HL-60 (cell line): Measurements from ENCODE around the gene MAB21L4.

Experiments
- DNase-seq, 2 experiments: peaks; one replicate each; pipeline ENCODE4 v3.0.0-alpha.2; 2010 to 2020; ENCODE audit warnings: low read depth in 1 of 2, low spot score in 1 of 2
- H3K27ac ChIP-seq: fragments of 250-450 bp; sonication (Bioruptor Pico); replicated peaks from 2 replicates; pipeline ENCODE4 v1.5.1; 2020; ENCODE audit warnings: mild to moderate bottlenecking, moderate library complexity
- H3K27me3 ChIP-seq: fragments of 250-450 bp; sonication (Bioruptor Pico); 2 replicates; pipeline ENCODE4 v1.5.1; 2021; ENCODE audit warnings: mild to moderate bottlenecking, moderate library complexity; ENCODE audit not compliant: insufficient read depth, poor library complexity, severe bottlenecking
- H3K4me3 ChIP-seq: replicated peaks from 2 replicates; pipeline ENCODE4 v1.5.1; 2011; ENCODE audit warnings: mild to moderate bottlenecking, control low read depth, low read length; ENCODE audit not compliant: insufficient read depth
- GABPA ChIP-seq: IDR thresholded peaks from 2 replicates; pipeline ENCODE4 v1.6.1; 2012; ENCODE audit warnings: low read depth
- POLR2AphosphoS5 ChIP-seq: IDR thresholded peaks from 2 replicates; pipeline ENCODE4 v1.6.1; 2012; ENCODE audit warnings: low read depth
- REST ChIP-seq: IDR thresholded peaks from 2 replicates; pipeline ENCODE4 v1.6.1; 2012; ENCODE audit warnings: low read depth; ENCODE audit not compliant: insufficient replicate concordance
- SPI1 ChIP-seq: IDR thresholded peaks from 2 replicates; pipeline ENCODE4 v1.6.1; 2012; ENCODE audit warnings: low read depth, mild to moderate bottlenecking, borderline replicate concordance
- TF ChIP-seq, protein P1 (sequence below): IDR thresholded peaks from one replicate; pipeline ENCODE4 v1.5.1; 2011; ENCODE audit warnings: low read length, control low read depth, inconsistent platforms; ENCODE audit not compliant: insufficient read depth

MAB21L4 gene

DNA sequence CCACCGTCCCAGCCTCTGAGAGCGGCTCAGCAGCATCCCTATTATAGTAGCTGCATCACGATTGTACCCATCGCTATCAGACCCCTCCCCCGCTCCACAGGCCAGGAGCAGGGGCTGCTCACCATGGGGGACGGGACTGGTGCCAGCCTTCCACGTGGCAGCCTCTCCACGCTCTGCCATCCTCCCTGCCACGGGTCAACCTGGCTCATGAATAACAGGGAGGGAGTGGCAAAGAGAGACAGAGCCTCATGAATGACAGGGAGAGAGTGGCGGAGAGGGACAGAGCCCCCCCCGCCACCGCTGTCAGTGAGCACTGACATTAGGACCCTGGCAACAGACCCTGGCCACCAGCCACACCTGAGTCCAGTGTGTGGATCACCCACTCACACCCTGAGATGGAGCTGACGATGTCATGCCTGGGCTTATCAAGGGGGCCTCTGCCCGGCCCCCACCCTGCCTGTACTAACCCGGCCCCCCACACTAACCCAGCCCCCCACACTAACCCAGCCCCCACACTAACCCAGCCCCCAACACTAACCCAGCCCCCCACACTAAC, 27.1 kb upstream of the MAB21L4 start:
- peaks cover 4% of the 10 kb centered on the region for H3K27me3 ChIP-seq
- H3K4me3 ChIP-seq, result no peak overlapping the region
- TF ChIP-seq GABPA (no peak), POLR2AphosphoS5 (no peak), SPI1 (no peak)
- TF ChIP-seq, protein P1, sequence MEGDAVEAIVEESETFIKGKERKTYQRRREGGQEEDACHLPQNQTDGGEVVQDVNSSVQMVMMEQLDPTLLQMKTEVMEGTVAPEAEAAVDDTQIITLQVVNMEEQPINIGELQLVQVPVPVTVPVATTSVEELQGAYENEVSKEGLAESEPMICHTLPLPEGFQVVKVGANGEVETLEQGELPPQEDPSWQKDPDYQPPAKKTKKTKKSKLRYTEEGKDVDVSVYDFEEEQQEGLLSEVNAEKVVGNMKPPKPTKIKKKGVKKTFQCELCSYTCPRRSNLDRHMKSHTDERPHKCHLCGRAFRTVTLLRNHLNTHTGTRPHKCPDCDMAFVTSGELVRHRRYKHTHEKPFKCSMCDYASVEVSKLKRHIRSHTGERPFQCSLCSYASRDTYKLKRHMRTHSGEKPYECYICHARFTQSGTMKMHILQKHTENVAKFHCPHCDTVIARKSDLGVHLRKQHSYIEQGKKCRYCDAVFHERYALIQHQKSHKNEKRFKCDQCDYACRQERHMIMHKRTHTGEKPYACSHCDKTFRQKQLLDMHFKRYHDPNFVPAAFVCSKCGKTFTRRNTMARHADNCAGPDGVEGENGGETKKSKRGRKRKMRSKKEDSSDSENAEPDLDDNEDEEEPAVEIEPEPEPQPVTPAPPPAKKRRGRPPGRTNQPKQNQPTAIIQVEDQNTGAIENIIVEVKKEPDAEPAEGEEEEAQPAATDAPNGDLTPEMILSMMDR, result no peak
- DNase-seq, result no peak
- H3K27ac ChIP-seq, result no peak overlapping the region

DNA sequence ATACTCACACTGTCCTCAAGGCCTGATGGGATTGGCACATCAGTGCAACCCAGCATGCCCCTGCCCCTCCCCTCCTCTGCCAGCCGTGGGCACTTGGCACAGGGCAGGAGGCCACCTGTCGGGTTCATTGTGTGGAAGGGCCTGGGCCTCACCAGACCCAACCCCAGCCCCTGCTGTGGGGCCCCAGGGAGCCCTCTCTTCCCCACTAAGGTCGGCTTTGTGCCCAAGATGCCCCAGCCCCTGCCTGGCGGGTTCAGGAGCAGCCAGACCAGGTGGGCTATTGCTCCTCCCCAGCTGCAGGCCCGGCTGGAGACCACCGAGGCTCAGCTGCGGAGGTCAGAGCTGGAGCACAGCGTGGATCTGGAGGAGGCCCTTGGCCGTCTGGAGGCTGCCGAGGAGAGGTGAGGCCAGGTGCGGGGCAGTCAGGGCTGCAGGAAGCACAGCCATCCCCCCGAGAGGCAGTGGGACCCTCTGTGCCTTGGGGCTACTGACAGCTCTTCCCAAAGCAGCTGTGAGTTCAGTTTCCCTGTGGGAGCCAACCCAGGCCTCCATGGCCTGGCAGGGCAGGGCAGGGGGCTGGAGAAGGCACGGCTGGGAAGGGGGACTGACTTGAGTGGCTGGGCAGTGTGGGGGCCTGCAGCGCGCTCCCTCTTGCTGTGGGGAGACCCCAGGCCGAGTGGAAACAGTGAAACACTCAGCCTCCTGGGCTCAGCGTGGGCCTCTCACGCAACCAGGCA, 26.5 kb upstream of the MAB21L4 start:
- Histone ChIP-seq H3K4me3 (no peak overlapping the region), H3K27me3 (peaks cover 2% of the 10 kb centered on the region), H3K27ac (no peak overlapping the region)
- no peak for DNase-seq
- TF ChIP-seq GABPA, result no peak
- TF ChIP-seq POLR2AphosphoS5, result no peak
- TF ChIP-seq, protein P1, result no peak
- TF ChIP-seq REST, result no peak
- TF ChIP-seq SPI1, result no peak

DNA sequence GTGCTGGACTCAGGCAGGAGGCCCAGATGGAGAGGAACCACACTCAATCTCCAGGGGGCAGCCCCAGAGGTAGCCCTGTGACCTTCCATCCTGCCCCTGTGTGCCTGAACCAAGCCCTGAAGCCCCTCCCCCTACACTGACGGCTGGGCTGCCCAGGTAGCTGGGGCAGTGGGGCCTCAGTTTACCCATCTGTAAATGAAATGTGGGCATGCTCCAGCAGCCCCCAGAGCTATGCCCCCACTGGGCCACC, 26.0 kb upstream of the MAB21L4 start:
- H3K4me3 ChIP-seq, result no peak overlapping the region
- DNase-seq, result no peak
- H3K27me3 ChIP-seq, result peaks cover 7% of the 10 kb centered on the region
- TF ChIP-seq GABPA (no peak), POLR2AphosphoS5 (no peak), REST (no peak), SPI1 (no peak)
- TF ChIP-seq, protein P1, result no peak
- no peak overlapping the region for H3K27ac ChIP-seq

DNA sequence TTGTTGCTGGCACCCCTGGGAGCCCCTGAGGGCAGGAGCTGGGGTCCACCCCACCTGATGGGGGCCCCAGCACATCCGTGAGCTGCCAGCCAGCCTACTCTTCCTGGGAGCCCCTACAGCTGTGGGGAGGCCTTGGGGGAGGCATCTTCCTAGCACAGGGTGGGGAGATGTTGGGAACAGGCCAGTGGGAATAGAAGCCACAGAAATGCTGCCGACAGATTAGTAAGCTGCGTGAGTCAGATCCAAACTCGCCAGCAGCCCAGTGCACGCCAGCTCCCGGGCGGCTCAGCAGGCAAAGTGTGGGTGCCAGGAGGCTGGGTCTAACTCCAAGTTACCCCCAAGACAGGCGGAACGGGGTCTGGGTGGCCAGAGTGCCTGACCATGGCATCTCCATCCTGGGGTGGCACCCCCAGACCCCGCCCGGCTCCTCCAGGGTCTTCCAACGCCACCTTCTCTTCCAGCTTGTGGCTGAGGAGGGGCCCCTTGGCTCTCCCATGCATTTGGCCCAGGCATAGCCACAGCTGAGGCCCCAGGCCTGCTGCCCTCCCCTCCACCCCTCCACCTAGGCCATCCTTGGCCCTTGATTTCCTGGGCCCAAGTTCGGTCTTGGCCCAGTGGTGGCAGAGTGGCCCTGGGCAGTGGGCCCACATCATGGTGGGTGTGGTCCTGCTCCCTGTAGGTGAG, 25.5 kb upstream of the MAB21L4 start:
- DNase-seq, result no peak
- Histone ChIP-seq H3K27me3 (peaks cover 11% of the 10 kb centered on the region), H3K27ac (no peak overlapping the region), H3K4me3 (no peak overlapping the region)
- TF ChIP-seq, protein P1, result no peak
- TF ChIP-seq SPI1, result no peak
- TF ChIP-seq REST, result no peak
- TF ChIP-seq POLR2AphosphoS5, result no peak
- no peak for TF ChIP-seq GABPA
